Amniotic stem cell (primary cell): ENCODE results near the gene TTF2.
"Not testable (repeated sequence)": the region's sequence is repeated elsewhere in the genome, so short reads cannot be mapped to it uniquely, and the experiment has no call there.

Experiments
- DNase-seq: peaks from one replicate; lab custom pipeline; 2025; lab: John Stamatoyannopoulos, UW

TTF2 gene

DNA sequence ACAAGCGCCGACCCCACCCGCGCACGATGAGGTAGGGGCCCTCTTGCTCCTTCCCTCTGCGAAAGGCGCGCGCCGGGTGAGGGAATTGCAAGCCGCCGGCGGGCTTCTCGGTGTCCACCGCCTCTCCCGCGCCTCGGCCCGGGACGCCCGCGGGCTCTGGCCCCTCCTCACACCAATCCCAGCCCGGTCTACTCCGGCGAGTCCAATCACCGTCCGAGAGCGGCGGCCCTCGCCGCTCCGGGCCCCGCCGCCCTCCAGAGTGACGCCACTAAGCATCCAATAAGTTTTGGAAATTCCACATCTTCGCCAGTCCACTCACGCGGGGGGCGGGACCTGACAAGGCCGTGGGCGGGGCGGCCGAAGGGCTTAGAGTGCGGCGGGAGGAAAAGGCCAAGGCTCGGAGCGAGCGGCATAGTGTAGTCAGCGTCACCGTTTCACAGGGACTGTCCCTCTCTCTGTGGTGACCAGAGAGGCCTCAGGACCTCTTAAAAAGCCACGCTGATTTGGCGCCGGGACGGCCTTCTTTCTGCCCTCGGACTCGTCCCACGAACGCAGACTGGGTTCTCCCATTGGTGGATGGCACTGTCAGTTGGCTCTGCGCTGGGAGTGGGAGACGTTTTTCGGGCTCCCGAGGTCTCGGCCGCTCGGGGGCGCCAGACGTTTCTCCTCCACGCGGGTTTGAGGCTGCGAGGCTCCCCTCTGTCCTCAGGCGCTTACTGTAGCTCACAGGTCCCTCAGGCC lies 61.6 kb downstream of the TTF2 start, which contains the start of gene TRIM45:
TSS of gene TRIM45 (minus strand) at position 161 of the 741 bp plus-strand sequence. CDS start 548 bp downstream, outside the sequence.
- DNase-seq, result peak; percentile 93

DNA sequence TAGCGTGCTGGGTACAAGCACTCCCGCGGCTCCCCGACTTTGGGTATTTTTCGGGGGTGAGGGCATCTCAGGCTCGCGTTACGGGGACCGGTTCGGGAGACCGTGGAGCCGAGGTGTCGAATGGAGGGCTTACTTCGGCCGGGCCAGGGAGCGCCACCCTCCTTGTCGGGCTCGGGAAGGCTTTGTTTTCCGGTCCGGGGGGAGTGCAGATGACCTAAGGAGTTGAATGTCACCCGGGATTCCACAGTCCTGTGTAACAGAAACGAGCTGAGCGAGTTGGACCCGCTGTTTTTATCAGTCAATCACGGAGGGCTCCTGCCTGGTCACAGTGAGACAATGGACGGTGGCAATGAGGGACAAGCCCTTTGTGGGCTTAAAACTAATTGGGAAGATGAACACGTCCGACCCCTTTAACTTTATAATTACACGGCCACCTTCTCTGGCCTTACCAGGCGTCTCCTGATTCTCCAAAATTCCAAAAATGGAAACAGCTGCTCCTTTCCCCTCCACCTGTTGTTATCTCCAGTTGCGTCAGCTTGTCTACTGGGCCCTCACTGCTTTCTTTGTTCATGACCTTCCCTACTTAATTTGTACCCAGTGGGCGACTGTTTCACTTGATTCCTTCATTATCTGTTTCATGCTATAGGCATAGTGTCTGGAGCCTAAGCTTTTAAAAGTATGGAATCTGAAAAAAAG lies 62.4 kb downstream of the TTF2 start:
- DNase-seq, result no peak

DNA sequence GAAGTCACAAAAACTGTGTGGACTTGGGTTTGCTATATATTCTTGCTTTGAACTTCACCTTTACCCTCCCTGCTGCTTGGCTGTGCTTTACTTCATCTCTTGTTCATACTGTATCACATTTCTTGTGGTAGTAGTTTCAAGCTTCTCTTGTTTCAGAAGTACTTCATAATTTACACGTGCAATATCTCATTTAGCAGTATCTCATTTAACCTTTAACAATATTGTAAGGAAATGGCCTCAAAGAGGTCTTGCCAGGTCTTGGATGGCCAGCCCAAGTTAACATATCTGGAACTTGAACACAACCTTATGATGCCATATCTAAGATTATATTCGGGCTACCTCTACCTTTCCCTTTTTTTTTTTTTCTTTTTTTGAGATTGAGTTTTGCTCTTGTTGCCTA lies 63.1 kb downstream of the TTF2 start:
- no peak for DNase-seq

DNA sequence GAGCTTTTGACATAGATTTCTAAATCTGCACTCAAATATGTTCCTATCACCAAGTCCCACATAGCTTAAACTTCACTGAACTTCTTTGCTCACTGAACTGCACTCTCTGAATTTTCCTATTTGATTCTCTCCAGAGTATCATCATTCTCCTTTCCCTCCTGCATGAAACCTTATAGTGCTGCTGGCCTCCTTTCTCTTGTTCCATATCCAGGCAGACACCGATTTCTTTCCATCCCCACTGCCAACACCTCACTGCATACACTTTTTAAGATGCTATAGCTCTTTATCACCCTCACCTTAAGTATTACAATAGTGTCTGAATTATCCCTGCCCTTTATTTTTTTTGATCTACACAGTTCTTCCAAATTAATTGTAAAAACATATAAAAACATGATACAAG lies 64.5 kb downstream of the TTF2 start:
- no peak for DNase-seq

DNA sequence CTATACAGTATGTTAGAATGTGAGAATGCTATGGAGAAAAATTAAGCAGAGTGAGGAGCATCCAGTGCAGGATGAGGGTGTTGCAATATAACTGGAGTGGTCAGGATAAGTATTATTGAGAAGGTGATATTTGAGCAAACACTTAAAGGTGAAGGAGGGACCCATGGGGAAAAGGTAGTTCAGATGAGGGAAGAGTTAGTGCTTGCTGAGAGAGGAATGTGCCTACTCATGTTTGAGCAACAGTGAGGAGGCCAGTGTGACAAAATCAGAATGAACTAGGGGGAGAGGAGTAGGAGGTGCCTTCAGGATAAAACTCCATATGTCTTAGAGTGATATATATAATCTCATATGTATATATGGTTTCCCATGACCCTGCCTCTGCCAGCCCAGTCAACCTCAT lies 67.7 kb downstream of the TTF2 start:
- no peak for DNase-seq

DNA sequence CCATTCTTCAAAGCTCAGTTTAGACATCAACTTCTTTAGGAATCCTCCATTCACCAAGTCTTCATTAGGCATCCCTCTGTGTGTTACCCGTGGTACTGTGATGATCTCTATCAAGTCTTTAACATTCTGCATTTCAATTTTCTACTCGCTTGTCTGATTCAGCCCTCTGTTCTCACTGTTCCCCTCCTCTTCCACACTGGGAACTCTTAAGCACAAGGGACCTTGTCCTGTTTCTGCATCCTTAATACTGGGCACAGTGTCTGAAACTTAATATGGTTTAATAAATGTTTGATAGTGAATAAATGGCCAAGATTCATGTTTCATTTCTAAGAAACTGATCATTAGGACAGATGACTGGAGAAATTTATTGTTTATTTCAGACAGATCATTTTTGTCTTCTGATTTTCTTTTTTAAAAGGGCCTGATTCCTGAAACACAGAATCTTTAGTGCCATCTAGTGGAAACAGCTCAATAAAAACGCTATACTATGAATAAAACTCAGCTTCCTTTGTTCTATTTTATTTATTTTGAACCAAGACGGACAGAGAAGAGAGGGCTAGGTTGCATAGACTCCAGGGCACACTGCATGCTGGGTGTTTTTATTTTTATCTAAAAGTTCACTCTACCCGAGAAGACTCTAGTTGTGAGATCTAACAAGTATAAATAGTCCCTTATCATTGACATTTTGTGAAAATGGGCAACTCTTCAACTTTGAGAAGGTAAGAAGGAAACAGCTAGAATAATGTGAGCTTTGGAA lies 68.4 kb downstream of the TTF2 start:
- peak; percentile 29 for DNase-seq

DNA sequence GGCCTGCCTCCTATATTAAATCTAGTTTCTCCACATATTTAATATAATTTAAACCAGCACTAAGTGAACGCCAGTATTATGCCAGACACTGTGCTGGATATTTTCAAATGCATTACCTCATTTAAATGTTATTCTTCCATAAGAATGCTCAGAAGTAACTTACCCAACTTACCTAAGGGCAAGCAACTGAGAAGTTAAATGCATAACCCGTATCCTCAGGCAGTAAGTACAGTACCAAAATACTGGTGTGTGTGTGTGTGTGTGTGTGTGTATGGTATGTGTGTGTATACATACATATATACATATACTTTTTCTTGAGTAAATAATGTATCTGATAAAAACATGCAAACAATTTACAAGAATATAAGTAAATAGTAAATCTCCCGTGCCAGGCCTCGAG lies 70.4 kb downstream of the TTF2 start:
- no peak for DNase-seq

DNA sequence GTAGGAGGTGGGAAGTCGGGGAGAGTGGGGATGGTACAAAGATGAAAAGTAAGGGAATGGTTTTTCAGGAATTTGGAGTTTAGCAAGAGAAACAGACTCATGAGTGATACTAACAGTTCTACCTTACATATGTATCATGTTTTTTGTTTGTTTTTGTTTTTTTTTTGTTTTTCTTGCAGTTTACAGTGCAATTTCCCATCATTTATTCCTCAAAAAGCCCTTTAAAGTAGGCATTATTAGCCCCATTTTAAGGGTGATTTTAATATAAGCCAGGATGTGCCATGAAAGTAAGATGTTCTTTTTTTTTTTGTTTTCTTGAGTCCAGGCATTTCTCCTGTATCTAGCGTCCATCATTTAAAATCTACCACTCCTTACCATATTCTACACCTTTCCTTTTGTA lies 75.2 kb downstream of the TTF2 start:
- no peak for DNase-seq

DNA sequence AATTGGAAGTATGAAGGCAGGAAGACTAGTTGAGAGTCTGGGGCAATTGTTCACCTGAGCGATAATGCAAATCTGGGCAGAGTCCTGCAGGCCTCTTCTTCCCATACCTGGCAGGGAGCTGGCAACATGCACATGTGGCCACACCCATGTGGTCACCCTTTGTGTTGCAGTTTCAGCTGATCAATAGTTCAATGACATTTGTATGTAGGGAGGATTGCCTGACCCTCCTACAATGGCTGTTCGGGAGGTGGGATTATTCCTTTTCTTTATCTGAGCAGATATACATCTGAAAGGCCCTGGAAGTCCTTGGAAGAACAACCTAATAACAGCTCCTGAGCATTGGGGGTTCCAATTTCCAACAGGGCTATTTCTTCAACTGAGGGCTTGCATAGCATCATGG lies 76.6 kb downstream of the TTF2 start:
- DNase-seq, result no peak

DNA sequence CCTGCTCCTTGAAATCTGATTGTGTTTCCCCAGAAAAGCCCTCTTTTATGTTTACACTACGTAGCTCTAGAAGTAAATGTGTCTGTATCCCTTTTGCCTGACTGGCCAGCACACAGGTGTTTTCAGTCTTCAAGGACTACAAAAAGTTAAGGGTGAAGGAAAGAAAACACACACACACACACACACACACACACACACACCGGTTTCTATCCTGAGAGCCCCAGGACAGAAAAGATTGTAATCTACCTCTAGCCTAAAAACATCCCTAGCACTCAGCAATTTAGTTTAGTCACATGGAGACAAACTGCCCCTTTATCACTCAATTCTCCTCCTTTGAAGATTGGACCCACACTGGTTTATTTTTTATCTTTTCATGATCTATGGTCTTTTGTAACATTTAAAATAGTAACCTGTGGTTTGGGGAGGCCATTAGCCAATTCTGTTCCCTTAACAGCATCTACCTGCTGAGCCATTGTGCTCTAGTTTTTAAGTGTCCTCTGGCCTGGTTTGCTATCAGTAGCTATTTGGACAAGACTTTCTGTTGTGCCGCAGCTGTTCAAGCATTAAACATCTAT lies 77.2 kb downstream of the TTF2 start:
- no peak for DNase-seq

DNA sequence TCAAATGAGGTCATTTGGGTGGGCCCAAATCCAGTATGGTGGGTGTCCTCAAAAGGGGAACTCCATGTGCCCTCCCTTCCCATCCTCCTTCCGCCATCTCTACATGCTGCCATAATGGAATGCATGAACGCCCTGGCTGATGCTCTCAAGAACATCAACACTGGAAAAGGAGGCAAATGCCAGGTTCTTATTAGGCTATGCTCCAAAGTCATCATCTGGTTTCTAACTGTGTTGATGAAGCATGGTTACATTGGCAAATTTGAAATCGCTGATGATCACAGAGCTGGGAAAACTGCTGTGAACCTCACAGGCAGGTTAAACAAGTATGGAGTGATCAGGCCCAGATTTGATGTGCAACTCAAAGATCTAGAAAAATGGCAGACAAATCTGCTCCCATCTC lies 78.0 kb downstream of the TTF2 start:
- no peak for DNase-seq

DNA sequence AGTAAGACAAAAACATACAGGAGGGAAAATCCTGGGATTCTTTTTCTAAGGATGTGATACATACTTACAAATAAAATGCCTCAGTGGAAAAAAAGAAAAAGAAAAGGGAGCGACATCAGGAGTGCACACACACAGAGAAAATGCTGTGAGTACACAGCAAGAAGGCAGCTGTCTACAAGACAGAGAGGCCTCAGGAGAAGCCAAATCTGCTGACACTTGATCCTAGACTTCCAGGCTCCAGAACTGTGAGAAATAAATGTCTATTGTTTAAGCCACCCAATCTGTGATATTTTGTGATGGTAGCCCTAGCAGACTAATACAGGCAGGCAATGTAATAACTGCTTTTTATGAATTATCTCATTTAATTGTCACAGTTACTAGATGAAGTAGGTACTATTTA lies 78.4 kb downstream of the TTF2 start:
- no peak for DNase-seq

DNA sequence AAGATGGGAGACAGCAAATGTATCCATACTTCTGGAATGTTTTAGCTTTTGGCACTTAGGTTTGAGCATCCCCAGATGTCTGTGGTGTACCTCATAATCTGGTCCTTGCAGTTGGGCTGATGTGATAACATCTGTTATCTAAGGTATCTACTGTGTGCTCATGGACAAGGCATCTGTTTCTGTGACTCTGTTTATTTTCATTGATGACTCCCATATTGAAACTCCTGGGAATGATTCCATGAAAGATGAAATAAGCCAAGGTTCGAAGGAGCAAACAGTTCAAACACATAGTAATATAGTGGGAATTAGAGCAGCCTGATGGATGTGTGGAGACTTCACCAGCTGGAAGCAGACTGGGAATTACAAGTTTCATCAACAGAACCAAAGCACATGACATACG lies 82.1 kb downstream of the TTF2 start:
- DNase-seq, result peak; percentile 1

DNA sequence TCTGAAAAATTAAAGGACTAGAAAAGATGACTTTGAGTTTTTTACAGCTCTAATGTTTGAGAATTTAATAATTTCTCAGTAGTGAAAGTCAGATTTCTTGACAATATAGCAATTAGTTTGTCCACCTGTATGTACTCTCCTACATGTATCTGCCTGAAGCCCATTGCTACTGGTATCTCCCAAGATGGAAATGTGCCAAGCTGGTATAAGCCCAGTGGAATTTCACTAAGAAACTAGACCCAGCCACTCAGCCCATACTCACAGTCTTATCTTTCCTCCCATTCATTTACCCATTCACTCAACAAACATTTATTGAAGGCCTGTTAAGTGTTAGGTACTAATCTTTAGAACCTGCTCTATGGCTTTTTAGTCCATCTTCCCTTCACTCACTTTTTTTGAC lies 83.0 kb downstream of the TTF2 start:
- DNase-seq, result no peak

DNA sequence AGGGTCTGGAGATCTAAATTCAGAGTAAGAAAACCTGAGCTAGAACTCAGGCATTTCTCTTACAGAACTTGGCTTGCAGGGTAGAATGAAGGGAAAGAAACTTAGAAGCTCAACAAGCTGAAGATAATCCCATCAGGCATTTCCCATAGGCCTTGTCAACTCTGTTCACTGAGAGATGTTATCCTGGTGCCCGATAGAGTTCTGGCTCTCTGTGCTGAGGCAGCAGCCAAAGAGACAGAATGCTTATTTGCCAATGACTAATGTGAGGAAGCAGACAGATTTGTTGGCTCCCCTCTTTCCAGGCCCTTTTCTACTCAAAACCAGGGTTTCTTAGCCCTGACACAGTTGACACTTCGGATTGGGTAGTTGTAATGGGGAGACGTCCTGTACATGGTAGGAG lies 83.7 kb downstream of the TTF2 start:
- DNase-seq, result no peak

DNA sequence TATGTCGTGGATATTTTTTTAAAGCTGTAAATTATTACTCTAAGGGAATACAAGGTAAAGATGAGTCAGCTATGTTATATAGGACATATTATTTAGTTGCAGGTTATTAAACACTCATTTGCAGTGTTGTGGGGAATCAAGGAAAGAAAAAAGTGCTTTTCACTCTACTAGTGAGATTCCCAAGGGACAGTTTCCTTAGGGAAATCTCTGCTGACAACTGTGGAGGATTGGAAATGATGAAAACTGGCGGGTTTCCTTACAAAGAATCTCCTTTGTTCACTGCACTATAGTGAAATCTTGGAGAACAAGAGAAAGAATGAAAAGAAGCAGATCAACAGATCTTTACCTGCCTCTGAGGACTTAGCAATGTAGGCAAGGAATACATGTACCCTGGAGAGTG lies 85.9 kb downstream of the TTF2 start:
- no peak for DNase-seq

DNA sequence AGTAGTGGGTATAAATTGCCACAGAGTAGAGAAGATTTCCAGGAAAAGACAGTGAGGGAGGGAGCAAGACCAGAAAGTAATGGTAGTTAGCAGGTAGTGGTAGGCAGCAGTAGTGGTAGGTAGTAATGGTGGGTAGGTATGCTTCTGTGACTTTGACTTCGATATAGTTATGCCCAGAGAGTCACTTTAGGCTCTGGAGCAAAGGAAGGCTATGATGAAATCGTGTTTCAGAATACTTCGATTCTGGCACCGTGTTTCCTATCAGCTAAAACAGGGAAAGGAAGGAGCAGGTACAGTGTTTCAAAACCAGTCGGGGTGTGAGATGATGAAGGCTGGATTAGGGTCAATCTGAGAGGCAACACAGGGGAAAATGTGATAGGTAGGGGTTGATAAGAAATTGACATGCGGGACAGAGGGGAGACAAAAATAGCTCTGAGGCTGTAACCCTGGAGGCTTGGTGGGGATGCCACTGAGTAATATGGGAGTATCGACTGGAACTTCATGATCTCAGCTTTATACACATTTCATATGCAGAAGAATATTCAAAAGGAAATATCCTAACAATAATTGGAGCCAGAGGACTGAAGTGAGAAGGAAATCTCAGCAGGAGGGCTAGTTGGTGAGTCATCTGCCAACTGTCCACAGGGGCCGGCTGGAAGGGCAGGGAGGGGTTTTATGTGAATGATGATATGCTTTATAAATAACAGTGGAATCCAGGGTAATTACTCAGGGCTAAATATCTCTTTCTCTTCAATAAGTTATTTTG lies 86.6 kb downstream of the TTF2 start:
- DNase-seq, result peak; percentile 74

DNA sequence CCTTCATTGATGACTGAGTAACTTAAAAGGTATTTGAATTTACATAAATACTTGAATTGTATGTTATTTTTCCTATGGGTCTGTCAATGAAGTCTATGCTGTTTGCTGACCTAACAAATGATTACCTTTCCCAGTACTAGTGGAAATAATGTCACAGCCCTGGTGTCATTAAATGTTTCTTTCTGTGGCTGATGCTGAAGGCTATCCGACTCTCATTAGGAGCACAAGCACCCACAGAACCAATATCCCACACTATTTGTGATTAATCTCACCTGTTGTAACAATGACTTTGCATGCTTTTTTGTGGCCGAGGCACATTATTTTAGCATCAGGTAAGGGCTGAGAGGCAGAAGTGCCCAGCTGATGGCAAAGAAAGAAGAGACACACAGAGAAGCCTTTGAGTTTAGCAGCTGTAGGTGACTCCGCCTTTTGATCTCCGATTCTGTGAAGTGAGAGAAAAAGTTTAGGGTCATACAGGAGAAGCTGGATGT lies 87.3 kb downstream of the TTF2 start:
- no peak for DNase-seq

DNA sequence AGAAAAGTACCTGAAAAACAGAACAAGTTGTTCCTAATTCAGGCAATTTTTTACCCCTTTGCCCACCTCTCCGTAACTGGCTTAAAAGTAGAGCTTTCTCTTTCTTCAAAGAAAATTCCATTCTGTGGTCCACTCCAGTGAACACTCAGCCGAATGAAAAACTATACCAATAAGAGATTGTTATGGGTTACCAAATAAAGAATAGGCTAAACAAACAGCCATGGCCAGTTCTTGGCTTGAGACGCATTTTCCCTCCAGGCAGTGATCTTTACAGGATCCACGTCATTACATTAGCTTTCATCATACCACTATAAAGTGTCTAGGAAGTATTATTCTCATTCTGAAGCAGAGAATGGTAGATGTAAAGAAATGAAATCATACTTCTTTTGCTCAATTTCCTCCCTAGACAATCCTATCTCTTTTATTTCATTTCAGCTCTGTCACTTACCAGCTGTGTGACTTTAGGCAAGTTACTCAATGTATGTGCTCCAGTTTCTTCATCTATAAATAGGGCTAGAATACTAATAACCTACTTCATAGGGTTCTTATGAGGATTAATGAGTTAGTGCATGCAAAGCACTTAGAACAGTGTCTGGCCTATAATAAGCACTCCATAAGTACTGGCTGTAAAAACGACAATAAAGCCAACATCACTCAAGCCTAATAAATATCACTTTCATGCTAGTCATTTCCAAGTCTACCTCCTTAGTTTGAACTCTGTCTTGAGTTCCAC lies 87.9 kb downstream of the TTF2 start:
- peak; percentile 81 for DNase-seq

DNA sequence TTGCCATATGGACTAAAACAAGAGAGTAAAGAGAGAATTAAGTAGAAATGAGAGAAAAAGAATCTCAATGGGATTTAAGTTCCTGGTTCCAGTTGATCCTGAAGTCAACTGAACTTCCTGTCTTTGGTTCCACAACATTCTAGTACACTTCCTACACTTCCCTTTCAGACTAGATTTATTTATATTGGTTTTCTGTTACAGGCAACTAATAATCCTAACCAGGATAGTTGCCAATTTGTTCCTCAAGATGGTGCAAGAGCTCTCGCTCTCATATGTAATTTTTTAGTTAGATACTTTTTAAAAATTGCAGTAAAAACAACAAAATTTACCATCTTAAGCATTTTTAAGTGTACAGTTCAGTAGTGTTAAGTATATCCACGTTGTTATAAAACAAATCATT lies 90.2 kb downstream of the TTF2 start:
- no peak for DNase-seq

DNA sequence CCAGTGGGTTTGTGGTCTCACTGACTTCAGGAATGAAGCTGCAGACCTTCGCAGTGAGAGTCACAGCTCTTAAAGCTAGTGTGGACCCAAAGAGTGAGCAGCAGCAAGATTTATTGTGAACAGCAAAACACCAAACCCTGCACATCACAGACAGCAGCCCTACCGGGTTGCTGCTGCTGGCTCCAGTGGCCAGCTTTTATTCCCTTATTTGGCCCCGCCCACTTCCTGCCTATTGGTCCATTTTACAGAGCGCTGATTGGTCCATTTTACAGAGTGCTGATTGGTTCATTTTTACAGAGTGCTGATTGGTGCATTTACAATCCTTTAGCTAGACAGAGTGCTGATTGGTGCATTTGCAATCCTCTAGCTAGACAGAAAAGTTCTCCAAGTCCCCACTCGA lies 91.2 kb downstream of the TTF2 start:
- not testable (repeated sequence) for DNase-seq
